Astrocyte (in vitro differentiated cells and primary cell): ENCODE measurements around the gene TBC1D14. TPM values are rescaled to one million over a fixed set of nuclear protein-coding genes. Genes with fewer than 3 reads are reported as not detected.

ENCODE experiments used
- DNase-seq: peaks from one replicate; pipeline ENCODE4 v3.0.0-alpha.2; 2010; ENCODE audit warnings: low read depth
- FAIRE-seq: peaks from 2 replicates; lab custom pipeline; 2011; peaks lifted over from hg19 to GRCh38; lab: Jason Lieb, UNC
- H2AFZ ChIP-seq: 2 replicates; pipeline ENCODE4 v1.6.0; 2012; ENCODE audit warnings: low read depth, low read length, inconsistent platforms
- H3K27ac ChIP-seq: 2 replicates; pipeline ENCODE4 v1.5.1; 2011; ENCODE audit warnings: low read depth, low read length, inconsistent platforms
- H3K27me3 ChIP-seq: 2 replicates; pipeline ENCODE4 v1.6.0; 2011; ENCODE audit warnings: low read length, inconsistent platforms; ENCODE audit not compliant: insufficient read depth
- H3K36me3 ChIP-seq: 2 replicates; pipeline ENCODE4 v1.5.1; 2011; ENCODE audit warnings: low read length, inconsistent platforms; ENCODE audit not compliant: insufficient read depth
- H3K4me1 ChIP-seq: 2 replicates; pipeline ENCODE4 v1.5.1; 2011; ENCODE audit warnings: low read length, inconsistent platforms; ENCODE audit not compliant: insufficient read depth
- H3K4me2 ChIP-seq: 2 replicates; pipeline ENCODE4 v1.6.0; 2012; ENCODE audit warnings: low read length, inconsistent platforms
- H3K4me3 ChIP-seq: 2 replicates; pipeline ENCODE4 v1.5.1; 2011; ENCODE audit warnings: low read depth, mild to moderate bottlenecking, low read length, inconsistent platforms; ENCODE audit not compliant: insufficient read depth
- H3K79me2 ChIP-seq: 2 replicates; pipeline ENCODE4 v1.6.0; 2012; ENCODE audit warnings: mild to moderate bottlenecking, low read length, inconsistent platforms; ENCODE audit not compliant: insufficient read depth
- H3K9ac ChIP-seq: 2 replicates; pipeline ENCODE4 v1.6.0; 2012; ENCODE audit warnings: mild to moderate bottlenecking, low read length, inconsistent platforms
- H3K9me3 ChIP-seq: 2 replicates; pipeline ENCODE4 v1.5.1; 2012; ENCODE audit warnings: low read depth, mild to moderate bottlenecking, low read length, inconsistent platforms; ENCODE audit not compliant: insufficient read depth
- H4K20me1 ChIP-seq: 2 replicates; pipeline ENCODE4 v1.6.0; 2012; ENCODE audit warnings: low read length, inconsistent platforms; ENCODE audit not compliant: insufficient read depth
- H3K27ac Mint-ChIP-seq: one replicate; pipeline ENCODE4 v1.8.0; 2021; ENCODE audit warnings: mild to moderate bottlenecking, mixed read lengths; ENCODE audit not compliant: unreplicated experiment
- H3K27me3 Mint-ChIP-seq: one replicate; pipeline ENCODE4 v1.8.0; 2021; ENCODE audit warnings: low read depth, mixed read lengths; ENCODE audit not compliant: unreplicated experiment
- H3K36me3 Mint-ChIP-seq: one replicate; pipeline ENCODE4 v1.8.0; 2021; ENCODE audit warnings: low read depth, mixed read lengths; ENCODE audit not compliant: unreplicated experiment
- H3K4me1 Mint-ChIP-seq: one replicate; pipeline ENCODE4 v1.8.0; 2021; ENCODE audit warnings: low read depth, mixed read lengths; ENCODE audit not compliant: unreplicated experiment
- H3K4me3 Mint-ChIP-seq: one replicate; pipeline ENCODE4 v1.8.0; 2021; ENCODE audit warnings: mild to moderate bottlenecking, moderate library complexity, mixed read lengths; ENCODE audit not compliant: unreplicated experiment
- H3K9me3 Mint-ChIP-seq: one replicate; pipeline ENCODE4 v1.8.0; 2021; ENCODE audit warnings: mild to moderate bottlenecking, mixed read lengths; ENCODE audit not compliant: unreplicated experiment
- EZH2 ChIP-seq: IDR thresholded peaks from 2 replicates; pipeline ENCODE4 v1.6.1; 2012; ENCODE audit warnings: mild to moderate bottlenecking, low read length, inconsistent platforms; ENCODE audit not compliant: insufficient read depth
- total RNA-seq: library from RNA; stranded (reverse); gene quantifications from 2 replicates; pipeline ENCODE4 v1.2.1, GENCODE V29; 2021
- TF ChIP-seq, protein P1 (sequence below): IDR thresholded peaks from 2 replicates; pipeline ENCODE4 v1.5.1; 2011; ENCODE audit warnings: low read depth, mild to moderate bottlenecking, inconsistent platforms, low read length, moderate library complexity; ENCODE audit not compliant: insufficient read depth

Gene TBC1D14
- total RNA-seq, 1 donor from 2014 or later: 30.4 TPM

DNA sequence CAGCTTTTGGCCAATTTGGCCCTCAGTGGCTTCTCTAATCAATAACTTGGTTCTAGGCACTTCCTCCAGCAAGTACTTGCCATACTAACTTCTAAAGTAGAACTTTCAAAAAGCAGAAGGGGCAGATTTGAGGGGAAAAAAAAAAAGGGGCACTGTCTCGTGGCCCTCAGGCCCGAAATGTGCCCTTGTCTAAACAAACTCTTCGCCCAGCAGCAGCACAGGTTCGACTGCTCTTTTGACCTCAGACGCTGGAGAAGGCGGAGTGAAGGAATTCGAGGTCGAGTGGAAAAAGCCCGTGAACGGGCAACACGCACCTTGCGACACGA is 157.5 kb downstream of the TBC1D14 start:
- Histone ChIP-seq H3K27ac (peak overlapping the region; percentile 70), H3K36me3 (peaks cover 14% of the 10 kb centered on the region), H3K4me2 (peak overlapping the region; percentile 99), H2AFZ (peak overlapping the region; percentile 83), H4K20me1 (peaks cover 44% of the 10 kb centered on the region), H3K4me1 (peaks cover 16% of the 10 kb centered on the region), H3K4me3 (peak overlapping the region; percentile 72), H3K9me3 (no peaks in the 10 kb centered on the region), H3K79me2 (peaks cover 42% of the 10 kb centered on the region), H3K9ac (peak overlapping the region; percentile 87), H3K27me3 (peaks cover 5% of the 10 kb centered on the region)
- peaks cover 4% of the 10 kb centered on the region for H3K36me3 Mint-ChIP-seq
- FAIRE-seq (no peak), DNase-seq (no peak)
- H3K27me3 Mint-ChIP-seq: peaks cover 14% of the 10 kb centered on the region
- H3K27ac Mint-ChIP-seq: peak overlapping the region; percentile 62
- peaks cover 3% of the 10 kb centered on the region for H3K4me1 Mint-ChIP-seq
- peak overlapping the region; percentile 94 for H3K4me3 Mint-ChIP-seq
- TF ChIP-seq EZH2: no peak
- TF ChIP-seq, protein P1, sequence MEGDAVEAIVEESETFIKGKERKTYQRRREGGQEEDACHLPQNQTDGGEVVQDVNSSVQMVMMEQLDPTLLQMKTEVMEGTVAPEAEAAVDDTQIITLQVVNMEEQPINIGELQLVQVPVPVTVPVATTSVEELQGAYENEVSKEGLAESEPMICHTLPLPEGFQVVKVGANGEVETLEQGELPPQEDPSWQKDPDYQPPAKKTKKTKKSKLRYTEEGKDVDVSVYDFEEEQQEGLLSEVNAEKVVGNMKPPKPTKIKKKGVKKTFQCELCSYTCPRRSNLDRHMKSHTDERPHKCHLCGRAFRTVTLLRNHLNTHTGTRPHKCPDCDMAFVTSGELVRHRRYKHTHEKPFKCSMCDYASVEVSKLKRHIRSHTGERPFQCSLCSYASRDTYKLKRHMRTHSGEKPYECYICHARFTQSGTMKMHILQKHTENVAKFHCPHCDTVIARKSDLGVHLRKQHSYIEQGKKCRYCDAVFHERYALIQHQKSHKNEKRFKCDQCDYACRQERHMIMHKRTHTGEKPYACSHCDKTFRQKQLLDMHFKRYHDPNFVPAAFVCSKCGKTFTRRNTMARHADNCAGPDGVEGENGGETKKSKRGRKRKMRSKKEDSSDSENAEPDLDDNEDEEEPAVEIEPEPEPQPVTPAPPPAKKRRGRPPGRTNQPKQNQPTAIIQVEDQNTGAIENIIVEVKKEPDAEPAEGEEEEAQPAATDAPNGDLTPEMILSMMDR: no peak
- H3K9me3 Mint-ChIP-seq: no peaks in the 10 kb centered on the region

DNA sequence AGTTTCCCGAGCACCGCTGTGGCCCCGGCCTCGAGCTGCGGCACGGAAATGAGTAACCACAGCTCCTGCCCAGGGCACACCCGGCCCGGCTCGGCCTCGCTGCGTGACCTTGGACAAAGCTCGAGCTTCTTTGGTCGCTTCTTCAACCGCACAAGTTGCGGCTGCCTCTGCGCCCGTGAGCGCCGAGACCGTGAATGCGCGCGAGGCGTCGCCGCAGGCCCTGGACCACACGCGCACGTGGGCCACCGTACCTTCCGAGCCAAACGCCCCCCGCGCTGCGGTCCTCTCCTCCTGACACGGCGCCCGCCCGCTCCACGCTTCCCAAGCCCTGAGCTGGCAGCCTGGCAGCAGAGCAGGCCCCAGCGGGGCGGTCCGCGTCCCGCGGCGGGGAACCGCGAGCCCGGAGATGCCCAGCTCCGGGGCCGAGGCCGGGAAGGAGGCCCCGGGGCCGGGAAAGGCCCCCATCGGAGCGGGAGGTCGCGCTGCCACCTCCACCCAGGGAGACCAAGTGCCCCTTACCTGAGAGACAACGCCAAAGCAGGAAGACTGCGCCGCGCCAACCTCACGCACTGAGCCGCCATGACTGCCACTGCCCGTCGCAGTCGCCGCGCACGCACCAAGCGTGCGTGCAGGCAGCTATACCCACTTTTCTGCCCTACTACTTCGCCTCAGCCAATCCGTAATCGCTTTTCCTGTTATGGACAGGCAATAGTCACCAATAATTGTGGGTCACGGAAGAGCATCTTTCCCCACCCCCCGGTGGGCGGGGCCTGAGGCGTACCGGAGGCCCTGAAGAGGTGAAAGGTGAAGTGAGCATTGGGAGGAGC is 158.0 kb downstream of the TBC1D14 start, which contains the start of gene GRPEL1:
TSS of gene GRPEL1 (minus strand) at position 613 of the 827 bp plus-strand sequence. CDS start at position 581, 32 bp downstream.
- Histone ChIP-seq H3K4me3 (peak within 1 kb of the TSS; percentile 77), H2AFZ (peak within 1 kb of the TSS; percentile 93), H3K9me3 (no peaks in the 10 kb centered on the region), H4K20me1 (peaks cover 43% of the 10 kb centered on the region), H3K27me3 (peaks cover 10% of the 10 kb centered on the region), H3K4me1 (peaks cover 16% of the 10 kb centered on the region), H3K79me2 (peaks cover 42% of the 10 kb centered on the region), H3K36me3 (peaks cover 13% of the 10 kb centered on the region), H3K9ac (peak within 1 kb of the TSS; percentile 87), H3K4me2 (peak within 1 kb of the TSS; percentile 99), H3K27ac (peak within 1 kb of the TSS; percentile 70)
- FAIRE-seq: peak; percentile 34
- H3K36me3 Mint-ChIP-seq: peaks cover 4% of the 10 kb centered on the region
- H3K27ac Mint-ChIP-seq: peak within 1 kb of the TSS; percentile 94
- H3K27me3 Mint-ChIP-seq: peaks cover 20% of the 10 kb centered on the region
- TF ChIP-seq, protein P1: no peak
- H3K4me3 Mint-ChIP-seq: peak within 1 kb of the TSS; percentile 94
- DNase-seq: peak; percentile 96
- H3K4me1 Mint-ChIP-seq: peaks cover 3% of the 10 kb centered on the region
- H3K9me3 Mint-ChIP-seq: no peaks in the 10 kb centered on the region

DNA sequence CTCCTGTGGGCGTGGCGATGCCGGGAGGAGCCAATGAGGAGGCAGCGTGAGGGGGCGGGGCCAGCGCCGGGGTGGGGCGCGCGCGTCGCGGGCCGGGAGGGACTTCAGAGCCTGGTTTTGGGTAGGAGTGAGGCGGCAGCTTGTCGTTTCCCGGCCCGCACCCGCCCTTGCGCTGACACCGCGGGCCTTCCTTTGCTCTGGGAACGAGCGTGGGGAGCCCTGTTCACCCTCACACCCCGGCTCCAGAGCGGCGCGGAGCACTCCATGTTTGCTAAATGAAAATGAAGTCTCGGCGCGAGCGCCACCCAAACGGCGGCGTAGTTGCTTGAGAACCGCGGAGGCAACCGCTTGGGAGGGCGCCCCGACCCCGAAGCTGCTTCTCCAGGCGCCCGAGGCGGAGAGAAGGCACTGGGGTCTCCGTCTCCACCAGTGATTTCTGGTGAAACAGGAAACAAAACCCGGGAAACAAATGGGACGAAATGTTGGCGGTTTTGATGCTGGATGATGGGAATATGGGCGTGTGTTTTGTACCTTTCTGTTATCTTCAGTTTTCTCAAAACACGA is 158.7 kb downstream of the TBC1D14 start:
- Histone ChIP-seq H3K9me3 (no peaks in the 10 kb centered on the region), H2AFZ (peak overlapping the region; percentile 93), H3K27me3 (peaks cover 10% of the 10 kb centered on the region), H3K79me2 (peaks cover 42% of the 10 kb centered on the region), H3K4me2 (peak overlapping the region; percentile 99), H4K20me1 (peaks cover 36% of the 10 kb centered on the region), H3K27ac (peak overlapping the region; percentile 66), H3K4me3 (peak overlapping the region; percentile 77), H3K4me1 (peaks cover 16% of the 10 kb centered on the region), H3K9ac (peak overlapping the region; percentile 84), H3K36me3 (peaks cover 8% of the 10 kb centered on the region)
- Mint-ChIP-seq H3K36me3 (peaks cover 4% of the 10 kb centered on the region), H3K9me3 (no peaks in the 10 kb centered on the region), H3K4me1 (peaks cover 3% of the 10 kb centered on the region), H3K27me3 (peaks cover 24% of the 10 kb centered on the region), H3K4me3 (peak overlapping the region; percentile 92), H3K27ac (peak overlapping the region; percentile 94)
- TF ChIP-seq EZH2: no peak
- TF ChIP-seq, protein P1: no peak
- no peak for FAIRE-seq
- DNase-seq: no peak
